Brain microvascular endothelial cell (primary cell): ENCODE data around the gene MAGI1.

Source experiments
- DNase-seq: peaks from one replicate; pipeline ENCODE4 v3.0.0-alpha.2; 2020
- H3K27ac ChIP-seq: fragments of 250-450 bp; sonication (Bioruptor Pico); 2 replicates; pipeline ENCODE4 v1.5.1; 2020; ENCODE audit warnings: mild to moderate bottlenecking, moderate library complexity
- H3K27me3 ChIP-seq: fragments of 250-450 bp; sonication (Bioruptor Pico); replicated peaks from 2 replicates; pipeline ENCODE4 v1.5.1; 2020; ENCODE audit warnings: mild to moderate bottlenecking
- H3K36me3 ChIP-seq: fragments of 250-450 bp; sonication (Bioruptor Pico); replicated peaks from 2 replicates; pipeline ENCODE4 v1.5.1; 2020; ENCODE audit warnings: mild to moderate bottlenecking
- H3K4me3 ChIP-seq: 2 replicates; pipeline ENCODE4 v1.5.1; 2011; ENCODE audit warnings: low read depth, mild to moderate bottlenecking, control low read depth, low read length, moderate library complexity
- in situ Hi-C: cut with HindIII; loops from 2 replicates; pipeline ENCODE4 v1.10.0; 2017; ENCODE audit warnings: low sequenced_read_pairs, low pct_ligation_motif_present
- TF ChIP-seq, protein P1 (sequence below): IDR thresholded peaks from 2 replicates; pipeline ENCODE4 v1.5.1; 2011; ENCODE audit warnings: low read depth, mild to moderate bottlenecking, moderate library complexity, low read length, control low read depth, inconsistent platforms; ENCODE audit errors: missing control alignments

The MAGI1 gene

GRCh38 chr3:65438096-65438495, 600.6 kb downstream of the MAGI1 start:
- no peak overlapping the region for H3K4me3 ChIP-seq
- H3K27me3 ChIP-seq: no peaks in the 10 kb centered on the region
- in situ Hi-C loops: no loop called here
- TF ChIP-seq, protein P1, sequence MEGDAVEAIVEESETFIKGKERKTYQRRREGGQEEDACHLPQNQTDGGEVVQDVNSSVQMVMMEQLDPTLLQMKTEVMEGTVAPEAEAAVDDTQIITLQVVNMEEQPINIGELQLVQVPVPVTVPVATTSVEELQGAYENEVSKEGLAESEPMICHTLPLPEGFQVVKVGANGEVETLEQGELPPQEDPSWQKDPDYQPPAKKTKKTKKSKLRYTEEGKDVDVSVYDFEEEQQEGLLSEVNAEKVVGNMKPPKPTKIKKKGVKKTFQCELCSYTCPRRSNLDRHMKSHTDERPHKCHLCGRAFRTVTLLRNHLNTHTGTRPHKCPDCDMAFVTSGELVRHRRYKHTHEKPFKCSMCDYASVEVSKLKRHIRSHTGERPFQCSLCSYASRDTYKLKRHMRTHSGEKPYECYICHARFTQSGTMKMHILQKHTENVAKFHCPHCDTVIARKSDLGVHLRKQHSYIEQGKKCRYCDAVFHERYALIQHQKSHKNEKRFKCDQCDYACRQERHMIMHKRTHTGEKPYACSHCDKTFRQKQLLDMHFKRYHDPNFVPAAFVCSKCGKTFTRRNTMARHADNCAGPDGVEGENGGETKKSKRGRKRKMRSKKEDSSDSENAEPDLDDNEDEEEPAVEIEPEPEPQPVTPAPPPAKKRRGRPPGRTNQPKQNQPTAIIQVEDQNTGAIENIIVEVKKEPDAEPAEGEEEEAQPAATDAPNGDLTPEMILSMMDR: no peak
- DNase-seq: no peak
- H3K36me3 ChIP-seq: no peaks in the 10 kb centered on the region
- no peak overlapping the region for H3K27ac ChIP-seq

DNA sequence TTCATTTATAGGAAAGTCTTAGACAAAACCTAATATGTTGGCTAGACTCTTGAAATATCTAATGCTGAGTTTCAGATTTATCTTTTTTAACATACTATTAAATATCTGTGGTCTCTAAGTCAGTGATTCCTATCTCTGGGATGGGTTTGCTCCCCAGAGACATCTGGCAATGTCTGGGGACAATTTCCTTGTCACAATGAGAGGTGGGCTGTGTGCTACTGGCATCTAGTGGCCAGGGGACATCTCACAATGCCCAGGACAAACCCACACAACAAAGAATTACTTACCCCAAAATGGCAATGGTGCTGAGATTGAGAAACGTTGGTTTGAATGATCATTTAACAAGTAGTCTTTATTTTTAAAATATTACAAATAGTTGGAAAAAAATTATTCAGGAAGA, 602.1 kb downstream of the MAGI1 start:
- TF ChIP-seq, protein P1: peak; percentile 62
- no peak overlapping the region for H3K4me3 ChIP-seq
- no peaks in the 10 kb centered on the region for H3K27me3 ChIP-seq
- no peak overlapping the region for H3K27ac ChIP-seq
- no peaks in the 10 kb centered on the region for H3K36me3 ChIP-seq
- DNase-seq: no peak
- in situ Hi-C loops: no loop called here

- Histone ChIP-seq H3K4me3 (no peak overlapping the region), H3K27ac (no peak overlapping the region), H3K27me3 (no peaks in the 10 kb centered on the region), H3K36me3 (no peaks in the 10 kb centered on the region)
- in situ Hi-C loops: no loop called here
- DNase-seq: no peak
- TF ChIP-seq, protein P1: no peak
Observed at GRCh38 chr3:65433480-65433879, 605.2 kb downstream of the MAGI1 start.

DNA sequence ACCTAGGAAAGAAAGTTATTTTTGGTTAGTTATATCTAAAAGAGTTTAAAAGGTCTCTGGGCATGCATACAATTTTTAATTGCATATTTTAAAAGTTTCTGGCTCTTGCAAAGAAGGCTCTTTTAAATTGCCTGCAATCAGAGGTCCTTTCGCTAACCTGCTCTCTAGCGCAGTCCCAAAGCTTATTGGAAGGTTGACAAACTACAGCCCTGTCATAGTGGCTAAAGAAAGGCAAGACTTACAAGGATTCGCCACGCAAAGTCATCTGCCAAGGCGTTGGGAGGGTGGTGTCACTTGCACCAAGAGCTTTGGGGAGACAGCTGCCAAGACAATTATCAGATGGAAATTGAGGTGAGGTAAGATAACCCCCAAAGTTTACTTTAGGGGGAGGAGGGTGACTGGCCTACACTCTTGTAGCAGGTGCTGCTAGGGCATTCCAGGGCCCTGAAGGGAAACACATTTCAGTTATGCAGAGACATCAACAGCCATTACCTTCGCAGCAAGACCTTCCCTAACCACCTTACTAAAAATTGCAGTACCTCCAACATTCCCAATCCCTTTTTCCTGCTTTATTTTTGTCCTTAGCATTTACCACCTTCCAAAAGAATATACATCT, 606.2 kb downstream of the MAGI1 start:
- H3K27ac ChIP-seq: no peak overlapping the region
- H3K27me3 ChIP-seq: no peaks in the 10 kb centered on the region
- in situ Hi-C loops: no loop called here
- TF ChIP-seq, protein P1: no peak
- H3K36me3 ChIP-seq: no peaks in the 10 kb centered on the region
- no peak overlapping the region for H3K4me3 ChIP-seq
- no peak for DNase-seq

DNA sequence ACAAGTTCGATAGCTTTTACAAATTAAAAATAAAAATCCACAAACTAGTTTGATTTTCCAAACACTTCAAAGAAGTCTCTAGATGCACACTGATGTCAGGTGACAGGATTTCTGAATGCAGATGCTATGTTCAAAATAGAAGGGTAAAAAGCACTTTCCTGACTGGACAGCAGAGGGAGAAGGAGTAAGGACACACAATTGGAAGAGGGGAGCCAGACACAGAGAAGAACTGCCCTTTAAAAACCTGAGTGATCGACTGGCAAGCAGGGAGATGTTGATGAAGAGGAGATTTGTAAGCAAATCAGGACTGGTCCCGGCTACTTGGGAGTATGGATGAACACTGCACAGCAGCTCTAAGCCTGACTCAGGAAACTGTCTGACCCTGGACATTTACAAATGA, 612.8 kb downstream of the MAGI1 start:
- Histone ChIP-seq H3K4me3 (no peak overlapping the region), H3K36me3 (no peaks in the 10 kb centered on the region)
- in situ Hi-C loops: no loop called here

More for the DNA sequence above, 612.8 kb downstream of the MAGI1 start:
- DNase-seq: peak; percentile 20
- TF ChIP-seq, protein P1: peak; percentile 61
- no peaks in the 10 kb centered on the region for H3K27me3 ChIP-seq
- no peak overlapping the region for H3K27ac ChIP-seq
